ENCODE measurements around the gene LMBR1. TPM values are rescaled to one million over a fixed set of nuclear protein-coding genes. Genes with fewer than 3 reads are reported as not detected.

The LMBR1 gene
- total RNA-seq, 6 experiments from 2014 or later = 33.1 to 37.8 (median 36.1) TPM

DNA sequence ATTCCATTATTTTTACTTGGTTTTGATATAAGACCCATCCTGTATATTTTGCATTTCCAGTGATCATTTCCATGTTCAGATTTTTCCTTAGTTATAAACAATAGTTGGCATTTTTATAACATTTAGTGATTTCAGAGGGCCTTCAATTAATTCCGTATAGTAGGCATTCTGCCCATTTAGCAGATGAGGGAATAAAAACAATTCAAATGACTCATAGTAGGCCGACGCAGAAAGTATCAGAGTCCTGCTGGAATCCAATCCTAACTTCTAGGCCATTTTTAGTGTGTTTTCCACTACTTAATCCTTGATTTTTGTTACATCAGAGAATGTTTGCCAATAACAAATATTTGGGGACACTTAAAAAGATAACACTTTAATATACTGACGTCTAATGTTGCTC lies 237.0 kb downstream of the LMBR1 start:
- no peak for DNase-seq
- no peak overlapping the region for H3K4me3 Mint-ChIP-seq
- H3K27ac Mint-ChIP-seq = no peak overlapping the region
- H3K36me3 Mint-ChIP-seq (ENCODE audit: low read depth) = no peaks in the 10 kb centered on the region
- H3K27me3 Mint-ChIP-seq (ENCODE audit: insufficient read depth) = no peaks in the 10 kb centered on the region; the same call in 1 of the 2 replicates
- H3K4me1 Mint-ChIP-seq (ENCODE audit: low read depth) = peaks cover 24% of the 10 kb centered on the region
- H3K9me3 Mint-ChIP-seq = no peaks in the 10 kb centered on the region
- TF ChIP-seq CTCF (IDR thresholded peaks at IDR 0.05) = no peak

DNA sequence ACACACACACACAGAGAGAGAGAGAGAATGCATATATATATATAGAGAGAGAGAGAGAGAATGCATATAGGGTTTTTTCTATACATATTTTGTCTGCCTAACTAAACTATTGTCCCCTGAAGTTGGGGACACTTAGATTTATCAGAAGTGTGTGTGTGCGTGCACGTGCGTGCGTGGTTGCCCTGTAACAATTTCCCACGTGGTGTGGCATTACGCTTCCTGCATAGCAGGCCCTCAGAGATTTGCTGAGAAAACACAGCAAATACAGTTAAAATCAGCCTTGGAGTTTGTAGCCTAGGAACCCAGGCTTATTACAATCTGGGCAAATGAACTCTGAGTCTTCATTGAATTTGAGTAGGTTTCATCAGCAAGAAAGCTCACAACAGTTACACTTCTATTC lies 237.7 kb downstream of the LMBR1 start:
- Mint-ChIP-seq H3K27me3 (ENCODE audit: insufficient read depth) (no peaks in the 10 kb centered on the region; the same call in 1 of the 2 replicates), H3K4me3 (no peak overlapping the region), H3K4me1 (ENCODE audit: low read depth) (peaks cover 24% of the 10 kb centered on the region), H3K27ac (no peak overlapping the region), H3K9me3 (no peaks in the 10 kb centered on the region), H3K36me3 (ENCODE audit: low read depth) (no peaks in the 10 kb centered on the region)
- no peak for DNase-seq
- TF ChIP-seq CTCF (IDR thresholded peaks at IDR 0.05) = no peak

DNA sequence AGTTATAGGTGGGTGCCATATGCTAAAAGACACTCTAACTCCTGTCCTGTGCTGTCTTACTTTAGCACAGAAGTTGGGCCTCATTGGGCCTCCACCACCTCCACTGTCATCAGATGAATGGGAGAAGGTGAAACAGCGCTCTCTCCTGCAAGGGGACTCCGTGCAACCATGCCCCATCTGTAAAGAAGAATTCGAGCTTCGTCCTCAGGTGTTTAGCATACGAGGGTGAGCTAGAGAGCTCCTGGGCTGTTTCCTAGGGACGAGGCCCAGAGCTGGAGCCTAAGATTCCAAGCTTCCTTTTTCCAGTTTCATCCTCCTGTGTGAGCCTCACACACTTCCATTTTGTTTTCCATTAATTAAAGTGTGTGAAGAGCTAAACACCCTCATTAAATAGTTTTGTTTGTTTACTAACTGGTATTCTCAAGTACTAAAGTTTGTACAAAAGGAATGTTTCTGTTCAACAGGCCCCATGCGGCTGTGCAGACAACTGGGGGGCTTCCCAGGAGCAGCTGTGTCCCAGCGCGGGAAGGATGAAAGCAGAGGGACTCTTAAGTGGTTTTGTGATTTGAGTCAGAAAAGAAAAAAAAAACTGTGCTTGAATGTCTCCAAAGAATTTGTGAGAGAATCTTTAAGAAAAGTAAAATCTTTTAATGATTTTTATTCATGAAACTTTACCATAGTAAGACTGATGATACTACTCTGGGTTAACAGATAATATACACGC lies 238.3 kb downstream of the LMBR1 start:
- no peak for DNase-seq
- Mint-ChIP-seq H3K27me3 (ENCODE audit: insufficient read depth) (no peaks in the 10 kb centered on the region; the same call in 1 of the 2 replicates), H3K27ac (no peak overlapping the region), H3K36me3 (ENCODE audit: low read depth) (no peaks in the 10 kb centered on the region), H3K4me1 (ENCODE audit: low read depth) (peaks cover 24% of the 10 kb centered on the region), H3K4me3 (no peak overlapping the region), H3K9me3 (no peaks in the 10 kb centered on the region)
- no peak for TF ChIP-seq CTCF (IDR thresholded peaks at IDR 0.05)

DNA sequence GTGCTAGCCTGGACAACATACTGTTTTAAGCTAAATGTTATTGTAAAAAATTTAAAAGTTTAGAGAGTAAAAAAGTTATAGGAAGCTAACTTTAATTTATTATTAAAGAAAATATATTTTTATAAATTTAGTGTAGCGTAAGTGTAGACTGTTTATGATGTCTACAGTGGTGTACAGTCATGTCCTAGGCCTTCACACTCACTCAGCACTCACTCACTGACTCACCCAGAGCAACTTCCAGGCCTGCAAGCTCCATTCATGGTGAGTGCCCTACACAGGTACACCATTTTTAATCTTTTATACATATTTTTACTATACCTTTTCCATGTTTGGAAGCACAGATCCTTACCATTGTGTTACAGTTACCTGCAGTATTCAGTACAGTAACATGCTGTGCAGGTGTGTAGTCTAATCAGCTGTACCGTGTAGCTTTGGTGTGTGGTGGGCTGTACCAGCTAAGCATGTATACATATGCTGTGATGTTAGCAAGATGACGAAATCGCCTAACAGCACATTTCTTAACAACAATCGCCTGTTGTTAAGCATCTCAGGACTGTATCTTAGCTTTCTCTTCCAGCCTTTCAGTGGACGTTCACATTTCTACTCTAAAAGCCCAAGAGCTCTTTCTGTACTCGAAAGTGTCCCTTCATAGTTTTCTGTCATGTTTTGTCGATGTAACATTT lies 240.0 kb downstream of the LMBR1 start:
- no peak overlapping the region for H3K4me3 Mint-ChIP-seq
- no peak for TF ChIP-seq CTCF (IDR thresholded peaks at IDR 0.05)
- peaks cover 24% of the 10 kb centered on the region for H3K4me1 Mint-ChIP-seq (ENCODE audit: low read depth)
- no peak overlapping the region for H3K27ac Mint-ChIP-seq
- H3K36me3 Mint-ChIP-seq (ENCODE audit: low read depth) = no peaks in the 10 kb centered on the region
- no peaks in the 10 kb centered on the region; the same call in 1 of the 2 replicates for H3K27me3 Mint-ChIP-seq (ENCODE audit: insufficient read depth)
- DNase-seq = peak; percentile 38
- H3K9me3 Mint-ChIP-seq = no peaks in the 10 kb centered on the region

DNA sequence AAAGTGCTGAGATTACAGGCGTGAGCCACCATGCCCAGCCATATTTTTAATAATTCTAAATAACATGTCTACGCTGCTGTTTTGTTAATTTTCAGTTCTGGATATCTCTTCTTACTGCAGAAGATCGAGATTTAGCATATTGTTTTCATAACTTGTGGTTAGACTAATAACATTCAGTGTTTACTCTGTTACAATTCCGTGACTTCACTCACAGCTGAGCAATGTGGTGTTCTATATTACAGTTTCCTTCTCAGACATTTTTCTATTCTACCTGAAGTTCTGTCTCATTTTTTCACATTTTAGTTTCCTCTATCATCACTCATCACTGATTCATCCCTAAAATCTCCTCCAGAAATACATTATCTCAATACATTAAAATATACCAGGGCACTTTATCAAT lies 241.5 kb downstream of the LMBR1 start:
- no peak overlapping the region for H3K4me3 Mint-ChIP-seq
- H3K27me3 Mint-ChIP-seq (ENCODE audit: insufficient read depth) = no peaks in the 10 kb centered on the region; the same call in 1 of the 2 replicates
- no peaks in the 10 kb centered on the region for H3K9me3 Mint-ChIP-seq
- DNase-seq = no peak
- no peak overlapping the region for H3K27ac Mint-ChIP-seq
- no peaks in the 10 kb centered on the region for H3K36me3 Mint-ChIP-seq (ENCODE audit: low read depth)
- TF ChIP-seq CTCF (IDR thresholded peaks at IDR 0.05) = no peak
- H3K4me1 Mint-ChIP-seq (ENCODE audit: low read depth) = peaks cover 24% of the 10 kb centered on the region
